ENCODE measurements around the gene RPL27A.

The RPL27A gene

GRCh38 chr11:8732324-8732670 lies 49.7 kb downstream of the RPL27A start:
- Histone ChIP-seq H3K9me3 (no peaks in the 10 kb centered on the region), H3K27ac (no peak overlapping the region), H3K36me3 (no peaks in the 10 kb centered on the region), H3K4me3 (ENCODE audit: low read depth in 1 of 2, low read length in 1 of 2) (no peak overlapping the region), H3K27me3 (no peaks in the 10 kb centered on the region), H3K4me1 (ENCODE audit: control insufficient read depth in 1 of 2, insufficient read depth in 1 of 2, low read depth in 1 of 2, low read length in 1 of 2) (no peaks in the 10 kb centered on the region)
- no peak for TF ChIP-seq CTCF (IDR thresholded peaks at IDR 0.05)

GRCh38 chr11:8732748-8733241 lies 50.2 kb downstream of the RPL27A start:
- H3K36me3 ChIP-seq, result no peaks in the 10 kb centered on the region
- H3K4me3 ChIP-seq (ENCODE audit: low read depth in 1 of 2, low read length in 1 of 2), result no peak overlapping the region
- no peaks in the 10 kb centered on the region for H3K9me3 ChIP-seq
- no peak for TF ChIP-seq CTCF (IDR thresholded peaks at IDR 0.05)
- no peaks in the 10 kb centered on the region for H3K4me1 ChIP-seq (ENCODE audit: control insufficient read depth in 1 of 2, insufficient read depth in 1 of 2, low read depth in 1 of 2, low read length in 1 of 2)
- H3K27ac ChIP-seq, result no peak overlapping the region
- no peaks in the 10 kb centered on the region for H3K27me3 ChIP-seq

GRCh38 chr11:8733852-8734251 lies 51.3 kb downstream of the RPL27A start:
- Histone ChIP-seq H3K4me1 (ENCODE audit: control insufficient read depth in 1 of 2, insufficient read depth in 1 of 2, low read depth in 1 of 2, low read length in 1 of 2) (no peaks in the 10 kb centered on the region), H3K9me3 (no peaks in the 10 kb centered on the region), H3K36me3 (no peaks in the 10 kb centered on the region), H3K4me3 (ENCODE audit: low read depth in 1 of 2, low read length in 1 of 2) (no peak overlapping the region), H3K27ac (no peak overlapping the region), H3K27me3 (no peaks in the 10 kb centered on the region)
- no peak for TF ChIP-seq CTCF (IDR thresholded peaks at IDR 0.05)

- Histone ChIP-seq H3K9me3 (no peaks in the 10 kb centered on the region), H3K27me3 (no peaks in the 10 kb centered on the region), H3K36me3 (no peaks in the 10 kb centered on the region), H3K4me3 (ENCODE audit: low read depth in 1 of 2, low read length in 1 of 2) (no peak overlapping the region), H3K27ac (no peak overlapping the region), H3K4me1 (ENCODE audit: control insufficient read depth in 1 of 2, insufficient read depth in 1 of 2, low read depth in 1 of 2, low read length in 1 of 2) (no peaks in the 10 kb centered on the region)
- TF ChIP-seq CTCF (IDR thresholded peaks at IDR 0.05), result no peak
These were observed 52.5 kb downstream of the RPL27A start for GRCh38 chr11:8735094-8735493.

- no peaks in the 10 kb centered on the region for H3K4me1 ChIP-seq (ENCODE audit: control insufficient read depth in 1 of 2, insufficient read depth in 1 of 2, low read depth in 1 of 2, low read length in 1 of 2)
- no peak overlapping the region for H3K4me3 ChIP-seq (ENCODE audit: low read depth in 1 of 2, low read length in 1 of 2)
- H3K27ac ChIP-seq, result no peak overlapping the region
- no peak for TF ChIP-seq CTCF (IDR thresholded peaks at IDR 0.05)
- H3K36me3 ChIP-seq, result no peaks in the 10 kb centered on the region
- H3K9me3 ChIP-seq, result no peaks in the 10 kb centered on the region
- no peaks in the 10 kb centered on the region for H3K27me3 ChIP-seq
These were observed 56.8 kb downstream of the RPL27A start for GRCh38 chr11:8739309-8739793.
